HepG2 (cell line): ENCODE data around the gene SOBP. TPM values are rescaled to one million over a fixed set of nuclear protein-coding genes. Genes with fewer than 3 reads are reported as not detected.

Experiments used
- EHMT2 ChIP-seq: fragments of 200-600 bp; sonication (generic); IDR thresholded peaks from 2 replicates; pipeline ENCODE4 v1.7.0; 2017; ENCODE audit warnings: antibody characterized with exemption, low read depth, low read length, borderline replicate concordance
- ELF4 ChIP-seq: sonication (generic); formaldehyde crosslinking; IDR thresholded peaks from 2 replicates; pipeline ENCODE4 v1.5.0; 2020; ENCODE audit warnings: missing genetic modification reagents, mild to moderate bottlenecking, moderate library complexity, borderline replicate concordance
- HIVEP1 ChIP-seq: sonication (generic); formaldehyde crosslinking; IDR thresholded peaks from 2 replicates; pipeline ENCODE4 v1.4.0; 2020; ENCODE audit warnings: mild to moderate bottlenecking, missing genetic modification reagents
- PHF21A ChIP-seq: sonication (generic); formaldehyde crosslinking; IDR thresholded peaks from 2 replicates; pipeline ENCODE4 v1.5.0; 2020; ENCODE audit warnings: mild to moderate bottlenecking, missing genetic modification reagents
- POGZ ChIP-seq: sonication (generic); formaldehyde crosslinking; IDR thresholded peaks from 2 replicates; pipeline ENCODE4 v1.4.0; 2020; ENCODE audit warnings: mild to moderate bottlenecking, missing genetic modification reagents
- SPEN ChIP-seq: sonication (generic); formaldehyde crosslinking; IDR thresholded peaks from 2 replicates; pipeline ENCODE4 v1.5.1; 2020; ENCODE audit warnings: low read depth, mild to moderate bottlenecking, missing genetic modification reagents
- YEATS4 ChIP-seq: sonication (generic); formaldehyde crosslinking; IDR thresholded peaks from 2 replicates; pipeline ENCODE4 v1.4.0; 2020; ENCODE audit warnings: missing genetic modification reagents, borderline replicate concordance
- ZFP36 ChIP-seq: fragments of 150-350 bp; IDR thresholded peaks from 2 replicates; pipeline ENCODE4 v1.6.1; 2018; ENCODE audit warnings: borderline replicate concordance, low read length, low read depth; ENCODE audit not compliant: partially characterized antibody
- ZNF20 ChIP-seq: sonication (generic); formaldehyde crosslinking; IDR thresholded peaks from 2 replicates; pipeline ENCODE4 v1.4.0; 2020; ENCODE audit warnings: mild to moderate bottlenecking, moderate library complexity, missing genetic modification reagents
- ZNF224 ChIP-seq: sonication (generic); formaldehyde crosslinking; IDR thresholded peaks from 2 replicates; pipeline ENCODE4 v1.5.0; 2020; ENCODE audit warnings: mild to moderate bottlenecking, missing genetic modification reagents
- ZNF552 ChIP-seq: sonication (generic); formaldehyde crosslinking; IDR thresholded peaks from 2 replicates; pipeline ENCODE4 v1.9.0; 2022; ENCODE audit warnings: missing genetic modification reagents, mild to moderate bottlenecking, borderline replicate concordance
- ZNF772 ChIP-seq: sonication (generic); formaldehyde crosslinking; IDR thresholded peaks from 2 replicates; pipeline ENCODE4 v1.5.0; 2020; ENCODE audit warnings: mild to moderate bottlenecking, missing genetic modification reagents
- ZNF891 ChIP-seq: sonication (generic); formaldehyde crosslinking; IDR thresholded peaks from 2 replicates; pipeline ENCODE4 v1.5.0; 2020; ENCODE audit warnings: mild to moderate bottlenecking, missing genetic modification reagents
- polyA plus RNA-seq, 8 experiments: library from polyadenylated mRNA; depleted of rRNA in 3 of 8; stranded (reverse) in 7 of 8; unstranded in 1 of 8; fragments of >200 nt; fragmentation: Illumina TruSeq in 4 of 8; extraction: Trizol in 4 of 8; gene quantifications; 2 replicates each; pipeline versions ENCODE4 v1.2.1 to v1.2.3, GENCODE V29; 2011 to 2016; ENCODE audit warnings: low read depth in 4 of 8, missing spikeins in 1 of 8, mixed read lengths in 1 of 8; ENCODE audit not compliant: insufficient read depth in 1 of 8
- total RNA-seq, 5 experiments: library from RNA; depleted of rRNA; stranded (reverse); fragments of >200 nt; fragmentation: Illumina TruSeq; extraction: Trizol; gene quantifications; 2 replicates each; pipeline ENCODE4 v1.2.3, GENCODE V29; 2016; ENCODE audit warnings: low read depth in 1 of 5
- TF ChIP-seq, protein P1 (sequence below): sonication (generic); formaldehyde crosslinking; IDR thresholded peaks from 2 replicates; pipeline ENCODE4 v1.9.0; 2021; ENCODE audit warnings: missing genetic modification reagents, borderline replicate concordance
- TF ChIP-seq, protein P2 (sequence below): sonication (generic); formaldehyde crosslinking; IDR thresholded peaks from 2 replicates; pipeline ENCODE4 v1.4.0; 2020; ENCODE audit warnings: mild to moderate bottlenecking, missing genetic modification reagents, borderline replicate concordance

Gene SOBP
- total and polyA plus RNA-seq, 2 of the 13 experiments (the other 11 are each of a cell fraction or from before 2014, with no cell fraction given), result 1.5 to 6.9 TPM

- TF ChIP-seq, protein P1, sequence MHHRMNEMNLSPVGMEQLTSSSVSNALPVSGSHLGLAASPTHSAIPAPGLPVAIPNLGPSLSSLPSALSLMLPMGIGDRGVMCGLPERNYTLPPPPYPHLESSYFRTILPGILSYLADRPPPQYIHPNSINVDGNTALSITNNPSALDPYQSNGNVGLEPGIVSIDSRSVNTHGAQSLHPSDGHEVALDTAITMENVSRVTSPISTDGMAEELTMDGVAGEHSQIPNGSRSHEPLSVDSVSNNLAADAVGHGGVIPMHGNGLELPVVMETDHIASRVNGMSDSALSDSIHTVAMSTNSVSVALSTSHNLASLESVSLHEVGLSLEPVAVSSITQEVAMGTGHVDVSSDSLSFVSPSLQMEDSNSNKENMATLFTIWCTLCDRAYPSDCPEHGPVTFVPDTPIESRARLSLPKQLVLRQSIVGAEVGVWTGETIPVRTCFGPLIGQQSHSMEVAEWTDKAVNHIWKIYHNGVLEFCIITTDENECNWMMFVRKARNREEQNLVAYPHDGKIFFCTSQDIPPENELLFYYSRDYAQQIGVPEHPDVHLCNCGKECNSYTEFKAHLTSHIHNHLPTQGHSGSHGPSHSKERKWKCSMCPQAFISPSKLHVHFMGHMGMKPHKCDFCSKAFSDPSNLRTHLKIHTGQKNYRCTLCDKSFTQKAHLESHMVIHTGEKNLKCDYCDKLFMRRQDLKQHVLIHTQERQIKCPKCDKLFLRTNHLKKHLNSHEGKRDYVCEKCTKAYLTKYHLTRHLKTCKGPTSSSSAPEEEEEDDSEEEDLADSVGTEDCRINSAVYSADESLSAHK (CRISPR knock-in tag), result no peak
- TF ChIP-seq PHF21A (CRISPR knock-in tag) (peak; percentile 46; the same call in 1 of the 2 replicates), ZNF224 (CRISPR knock-in tag) (no peak), POGZ (CRISPR knock-in tag) (peak; percentile 45; the same call in 1 of the 2 replicates), ZNF772 (no peak), ZNF20 (CRISPR knock-in tag) (no peak), ELF4 (no peak), ZNF552 (CRISPR knock-in tag) (no peak), ZFP36 (no peak), YEATS4 (no peak), SPEN (CRISPR knock-in tag) (0 out of 2 replicates have a peak, but pooled peaks have one; percentile 4), HIVEP1 (CRISPR knock-in tag) (no peak), EHMT2 (peak; percentile 52; the same call in 1 of the 2 replicates), ZNF891 (CRISPR knock-in tag) (no peak)
- TF ChIP-seq, protein P2, sequence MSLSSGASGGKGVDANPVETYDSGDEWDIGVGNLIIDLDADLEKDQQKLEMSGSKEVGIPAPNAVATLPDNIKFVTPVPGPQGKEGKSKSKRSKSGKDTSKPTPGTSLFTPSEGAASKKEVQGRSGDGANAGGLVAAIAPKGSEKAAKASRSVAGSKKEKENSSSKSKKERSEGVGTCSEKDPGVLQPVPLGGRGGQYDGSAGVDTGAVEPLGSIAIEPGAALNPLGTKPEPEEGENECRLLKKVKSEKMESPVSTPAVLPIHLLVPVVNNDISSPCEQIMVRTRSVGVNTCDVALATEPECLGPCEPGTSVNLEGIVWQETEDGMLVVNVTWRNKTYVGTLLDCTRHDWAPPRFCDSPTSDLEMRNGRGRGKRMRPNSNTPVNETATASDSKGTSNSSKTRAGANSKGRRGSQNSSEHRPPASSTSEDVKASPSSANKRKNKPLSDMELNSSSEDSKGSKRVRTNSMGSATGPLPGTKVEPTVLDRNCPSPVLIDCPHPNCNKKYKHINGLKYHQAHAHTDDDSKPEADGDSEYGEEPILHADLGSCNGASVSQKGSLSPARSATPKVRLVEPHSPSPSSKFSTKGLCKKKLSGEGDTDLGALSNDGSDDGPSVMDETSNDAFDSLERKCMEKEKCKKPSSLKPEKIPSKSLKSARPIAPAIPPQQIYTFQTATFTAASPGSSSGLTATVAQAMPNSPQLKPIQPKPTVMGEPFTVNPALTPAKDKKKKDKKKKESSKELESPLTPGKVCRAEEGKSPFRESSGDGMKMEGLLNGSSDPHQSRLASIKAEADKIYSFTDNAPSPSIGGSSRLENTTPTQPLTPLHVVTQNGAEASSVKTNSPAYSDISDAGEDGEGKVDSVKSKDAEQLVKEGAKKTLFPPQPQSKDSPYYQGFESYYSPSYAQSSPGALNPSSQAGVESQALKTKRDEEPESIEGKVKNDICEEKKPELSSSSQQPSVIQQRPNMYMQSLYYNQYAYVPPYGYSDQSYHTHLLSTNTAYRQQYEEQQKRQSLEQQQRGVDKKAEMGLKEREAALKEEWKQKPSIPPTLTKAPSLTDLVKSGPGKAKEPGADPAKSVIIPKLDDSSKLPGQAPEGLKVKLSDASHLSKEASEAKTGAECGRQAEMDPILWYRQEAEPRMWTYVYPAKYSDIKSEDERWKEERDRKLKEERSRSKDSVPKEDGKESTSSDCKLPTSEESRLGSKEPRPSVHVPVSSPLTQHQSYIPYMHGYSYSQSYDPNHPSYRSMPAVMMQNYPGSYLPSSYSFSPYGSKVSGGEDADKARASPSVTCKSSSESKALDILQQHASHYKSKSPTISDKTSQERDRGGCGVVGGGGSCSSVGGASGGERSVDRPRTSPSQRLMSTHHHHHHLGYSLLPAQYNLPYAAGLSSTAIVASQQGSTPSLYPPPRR (CRISPR knock-in tag), result peak; percentile 55; the same call in 1 of the 2 replicates
These were observed 176.4 kb downstream of the SOBP start (continued) for GRCh38 chr6:107666084-107666980.
